Activated CD4-positive, alpha-beta T cell treated with anti-CD3 and anti-CD28 coated beads for 4 hours (primary cell): ENCODE results near the gene TMEM212.
"Not testable (repeated sequence)": the region's sequence is repeated elsewhere in the genome, so short reads cannot be mapped to it uniquely, and the experiment has no call there.

Source experiments
- DNase-seq, 2 donors: peaks; one replicate each; pipeline ENCODE4 v3.0.0-alpha.2; 2020

Gene TMEM212

DNA sequence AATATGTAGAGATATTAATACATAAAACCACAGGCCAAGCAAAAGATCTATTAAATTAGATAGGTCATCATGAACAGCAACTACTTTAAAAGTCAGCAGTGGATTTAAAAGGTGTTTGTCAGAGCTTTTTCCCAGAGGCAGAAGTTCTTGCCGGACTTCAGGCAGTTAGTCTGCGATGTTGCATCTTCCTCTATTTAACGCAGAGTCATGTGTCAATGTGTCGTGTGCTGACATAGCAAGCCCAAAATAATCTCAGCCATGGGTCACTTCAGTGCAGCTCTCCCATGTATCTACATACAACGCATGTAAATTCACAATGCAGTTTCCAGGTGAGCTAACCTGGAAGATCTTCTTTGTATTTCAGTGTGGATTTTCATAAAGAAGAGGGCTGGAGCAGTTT lies 8.0 kb upstream of the TMEM212 start:
- DNase-seq: no peak

DNA sequence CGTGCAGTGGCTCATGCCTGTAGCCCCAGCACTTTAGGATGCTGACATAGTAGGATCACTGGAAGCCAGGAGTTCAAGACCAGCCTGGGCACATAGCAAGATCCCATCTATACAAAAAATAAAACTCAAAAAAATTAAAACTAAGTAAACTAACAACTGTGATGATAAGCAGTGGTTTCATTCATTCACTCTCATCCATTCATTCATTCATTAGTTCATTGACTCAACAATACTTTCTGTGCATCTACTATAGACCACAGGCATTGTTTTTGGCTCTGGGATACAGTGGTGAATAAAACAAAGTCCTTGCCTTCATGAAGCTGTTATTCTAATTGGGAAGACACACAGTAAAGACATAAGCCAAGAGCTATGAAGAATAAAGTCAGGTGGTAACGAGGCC lies 7.5 kb upstream of the TMEM212 start:
- no peak for DNase-seq

DNA sequence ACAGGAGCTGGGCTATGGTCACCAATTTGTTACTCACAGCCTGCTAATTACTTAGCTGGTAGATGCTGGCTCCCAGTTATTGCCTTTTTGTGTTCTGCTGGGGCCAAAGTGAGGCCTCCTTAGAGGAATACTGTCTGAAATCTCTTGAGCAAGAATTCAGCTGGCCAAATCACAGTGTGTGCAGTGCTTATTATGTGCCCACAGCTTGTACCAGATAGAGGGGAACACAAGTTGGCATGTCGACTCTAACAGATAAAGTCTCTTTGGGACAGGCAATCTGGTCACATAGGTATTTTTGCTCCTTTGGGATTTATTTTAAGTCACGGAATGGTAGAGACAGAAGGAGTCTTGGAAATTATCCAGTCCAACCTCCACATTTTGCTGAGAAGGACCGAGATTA lies 6.3 kb upstream of the TMEM212 start:
- no peak for DNase-seq

DNA sequence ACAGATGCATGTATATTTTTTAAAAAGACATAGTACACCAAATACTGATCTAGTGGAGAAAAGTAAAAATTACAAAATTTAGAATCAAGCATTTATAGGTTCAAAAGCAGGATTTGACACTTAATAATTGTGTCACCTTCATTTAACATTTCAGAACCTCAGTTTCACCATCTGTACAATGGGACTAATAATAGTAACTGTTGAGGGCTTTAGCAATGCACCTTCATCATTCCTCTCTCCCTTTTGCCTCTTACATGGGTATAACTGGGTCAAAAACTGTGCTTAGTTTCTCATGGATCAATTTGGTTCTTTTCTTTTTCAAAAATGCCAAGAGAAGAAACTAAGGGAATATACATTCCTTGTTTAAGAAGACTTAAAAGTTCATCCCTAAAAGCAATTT lies 5.5 kb upstream of the TMEM212 start:
- DNase-seq: no peak

DNA sequence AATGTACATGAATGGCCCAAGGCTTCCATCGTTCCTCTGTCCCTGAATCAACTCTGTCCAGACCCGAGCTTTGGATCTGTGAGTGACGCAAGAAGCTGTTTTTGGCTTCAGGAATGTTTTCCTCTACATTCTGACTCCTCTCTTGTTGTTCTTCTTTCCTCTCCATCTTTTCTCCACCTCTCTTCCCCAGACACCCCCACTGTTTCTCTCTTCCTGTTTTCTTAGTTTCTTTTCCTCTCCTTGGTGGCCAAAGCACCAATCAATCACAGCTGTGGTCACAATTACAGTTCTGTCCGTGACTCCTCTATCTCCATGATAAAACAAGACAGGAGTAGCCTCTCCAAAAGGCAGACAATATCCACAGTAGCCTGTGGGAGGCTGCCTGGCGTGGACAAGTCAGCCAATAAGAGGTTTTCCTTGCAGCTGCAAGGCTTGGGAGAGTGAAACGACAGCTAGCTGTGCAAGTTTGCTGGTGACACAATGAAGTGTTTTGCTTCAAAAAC lies 4.9 kb upstream of the TMEM212 start:
- DNase-seq: no peak

DNA sequence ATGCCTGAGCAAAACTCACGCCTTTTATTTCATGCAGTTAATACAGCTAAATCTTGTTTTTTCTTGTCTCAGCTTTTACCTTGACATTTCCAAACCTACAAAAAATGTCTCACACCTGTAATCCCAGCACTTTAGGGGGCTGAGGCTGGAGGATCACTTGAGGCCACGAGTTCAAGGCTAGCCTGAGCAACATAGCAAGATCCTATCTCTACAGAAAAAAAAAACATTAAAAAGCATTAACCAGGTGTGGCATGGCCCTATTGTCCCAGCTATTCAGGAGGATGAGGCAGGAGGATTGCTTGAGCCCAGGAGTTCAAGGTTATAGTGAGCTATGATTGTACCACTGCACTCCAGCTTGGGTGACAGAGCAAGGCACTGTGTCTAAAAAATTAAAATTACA lies 3.9 kb upstream of the TMEM212 start:
- no peak for DNase-seq

DNA sequence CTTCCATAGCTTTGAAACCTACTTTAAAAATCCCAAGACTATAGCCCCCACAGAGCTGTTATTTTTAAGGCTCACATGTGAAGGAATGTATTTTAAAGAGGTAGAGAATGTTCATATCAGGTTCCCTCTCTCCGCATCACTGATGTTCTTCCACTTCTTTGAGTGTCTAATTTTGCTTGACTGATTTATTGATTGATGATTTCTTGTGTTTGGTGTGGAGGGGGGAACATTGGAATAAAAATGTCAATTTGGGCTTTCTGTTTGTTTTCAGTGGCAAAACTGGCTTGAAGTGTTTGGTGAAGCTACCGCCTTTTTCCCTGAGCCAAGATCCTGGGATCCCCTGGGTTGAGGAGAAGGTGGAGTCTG lies 2.7 kb upstream of the TMEM212 start:
- DNase-seq: no peak

DNA sequence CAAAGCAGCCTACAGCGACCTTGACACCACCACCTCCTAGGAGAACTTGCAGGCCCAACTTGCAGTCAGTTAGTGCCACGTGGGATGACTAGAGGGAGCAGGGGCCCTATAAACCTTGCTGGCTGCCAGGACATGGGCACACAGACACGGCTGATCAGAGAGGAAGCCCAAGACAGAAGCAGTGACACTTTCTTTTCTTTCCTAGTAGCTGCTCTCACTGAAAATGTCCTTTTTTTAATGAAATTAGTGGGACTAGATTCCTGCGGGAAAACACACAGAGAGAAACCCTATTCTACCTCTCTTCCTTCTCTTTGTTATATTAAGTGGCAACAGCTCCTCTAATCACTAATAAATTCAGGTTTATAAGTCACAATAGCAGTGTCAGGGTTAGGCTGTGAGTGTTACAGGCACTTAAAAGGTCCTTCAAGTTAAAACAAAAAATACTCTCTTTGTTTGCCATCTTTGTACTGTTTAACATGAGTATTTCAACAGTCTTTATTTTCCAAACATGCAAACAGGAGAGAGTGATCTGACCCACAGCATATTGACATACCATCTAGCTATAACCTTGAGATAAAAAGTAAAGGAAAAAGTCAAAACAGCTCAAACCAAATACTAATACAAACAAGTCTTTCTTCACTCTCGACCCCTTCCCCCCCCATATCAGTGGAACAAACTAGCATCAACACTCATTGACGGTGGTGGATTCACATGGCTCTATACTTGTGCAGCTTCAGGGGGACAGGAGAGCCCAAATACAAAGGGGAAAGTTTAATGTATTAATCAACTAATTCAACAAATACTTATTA lies 2.1 kb upstream of the TMEM212 start:
- no peak for DNase-seq

DNA sequence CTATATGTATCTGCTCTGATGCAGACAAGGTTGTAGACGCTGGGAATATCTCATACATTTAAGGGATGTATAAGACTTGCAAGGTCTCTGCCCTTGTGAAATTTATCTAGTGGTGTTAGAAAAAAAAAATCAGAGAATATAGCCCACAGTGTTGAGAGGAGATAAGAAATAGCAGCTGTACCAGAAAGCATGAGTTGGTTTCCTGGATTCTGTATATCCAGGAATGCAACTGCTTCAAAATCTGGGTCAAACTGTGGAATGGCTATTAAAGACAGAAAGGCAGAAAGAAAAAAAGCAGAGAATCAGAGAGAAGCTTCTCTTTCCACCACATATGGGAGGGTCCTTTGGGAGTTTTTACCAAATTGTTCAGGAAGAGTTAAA lies 1.5 kb upstream of the TMEM212 start:
- DNase-seq: no peak

DNA sequence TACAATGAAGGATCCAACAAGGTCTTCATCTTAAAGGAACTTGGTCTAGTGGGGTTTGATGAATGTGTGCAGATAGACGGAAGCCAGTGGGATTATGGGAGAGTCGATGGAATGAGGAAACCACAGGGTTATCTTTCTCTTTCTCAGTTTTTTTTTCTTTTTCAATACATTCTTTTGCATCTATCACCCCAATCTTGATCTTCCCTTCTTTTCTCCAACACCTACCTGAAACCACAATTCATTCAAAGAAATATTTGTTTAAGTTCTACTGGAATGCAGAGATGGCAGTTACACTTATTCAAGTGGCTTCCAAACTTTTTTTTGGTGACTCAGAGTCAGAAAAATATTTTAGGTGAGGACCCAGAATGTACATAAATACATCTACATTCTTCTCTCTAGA lies 1.7 kb downstream of the TMEM212 start:
- DNase-seq: no peak

DNA sequence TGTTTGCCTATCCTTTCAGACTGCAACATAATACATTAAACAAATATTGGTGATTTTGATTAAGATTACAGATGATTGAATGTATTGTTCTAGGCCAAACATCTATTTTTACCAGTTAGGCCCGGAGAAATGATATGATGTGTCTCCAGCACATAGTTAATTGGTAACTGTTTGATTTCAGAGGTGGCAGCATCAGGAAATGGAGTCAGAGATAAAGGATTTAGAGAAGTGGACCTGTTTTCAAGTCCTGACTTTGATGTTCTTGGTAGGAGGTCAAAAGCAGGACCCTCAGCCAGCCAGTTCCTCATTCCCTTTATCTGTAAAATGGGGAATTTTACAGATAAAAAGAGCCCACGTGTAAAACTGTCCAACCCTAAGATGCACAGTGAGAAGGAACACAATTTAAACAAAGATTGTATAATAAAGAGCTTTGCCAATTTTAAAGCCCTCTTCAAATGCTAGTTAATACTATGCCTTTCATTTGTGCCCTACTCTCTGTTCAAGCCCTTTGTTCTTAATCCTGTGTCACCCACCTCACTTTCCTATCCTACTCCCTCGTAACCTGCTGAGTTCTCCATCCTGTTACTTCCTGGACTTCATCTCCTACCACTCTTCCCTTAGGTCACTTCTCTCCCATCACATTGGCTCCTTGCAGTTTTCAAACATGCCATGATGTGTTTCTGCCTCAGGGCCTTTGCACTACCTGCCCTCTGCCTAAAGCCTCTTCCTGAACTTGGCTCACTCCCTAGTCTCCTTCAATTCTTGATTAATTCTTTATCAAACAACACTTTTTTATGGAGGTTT lies 2.5 kb downstream of the TMEM212 start:
- DNase-seq: no peak

DNA sequence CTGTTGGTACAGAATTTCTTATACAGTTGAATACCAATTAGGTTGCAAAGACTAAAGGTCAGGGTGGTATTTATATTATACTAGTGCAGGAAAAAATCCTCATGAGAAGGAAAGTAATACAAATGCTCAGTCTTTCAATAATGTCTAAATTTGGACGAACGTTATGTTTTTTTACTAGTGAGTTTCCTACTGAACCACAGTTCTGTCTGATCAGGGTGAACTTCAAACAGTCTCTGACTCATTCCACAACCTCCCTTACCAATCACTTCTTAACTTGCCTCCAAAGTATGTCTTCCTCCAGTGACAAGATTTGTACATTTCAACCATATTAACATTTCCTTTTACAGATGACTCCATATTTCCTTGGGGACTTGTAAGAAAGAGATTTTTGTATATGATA lies 3.4 kb downstream of the TMEM212 start:
- no peak for DNase-seq

DNA sequence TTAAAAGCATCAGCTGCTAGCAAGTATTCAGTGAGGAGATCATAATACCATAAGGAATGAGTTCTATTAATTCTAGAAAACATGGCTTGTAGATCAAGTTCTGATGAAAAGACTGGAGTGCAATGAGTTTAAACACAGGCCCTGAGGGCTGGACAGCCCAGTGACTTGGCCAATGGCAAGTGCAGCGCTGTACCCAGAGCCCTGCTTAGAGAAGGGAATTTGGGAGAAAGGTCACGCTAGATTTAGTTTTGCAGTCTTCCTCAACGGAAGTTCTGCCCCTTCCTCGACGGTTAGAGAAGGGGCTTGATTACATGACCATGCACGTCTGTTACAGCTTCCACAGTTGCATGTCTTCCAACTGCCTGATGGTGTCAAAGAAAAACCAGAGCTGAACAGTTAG lies 4.0 kb downstream of the TMEM212 start:
- DNase-seq: no peak

DNA sequence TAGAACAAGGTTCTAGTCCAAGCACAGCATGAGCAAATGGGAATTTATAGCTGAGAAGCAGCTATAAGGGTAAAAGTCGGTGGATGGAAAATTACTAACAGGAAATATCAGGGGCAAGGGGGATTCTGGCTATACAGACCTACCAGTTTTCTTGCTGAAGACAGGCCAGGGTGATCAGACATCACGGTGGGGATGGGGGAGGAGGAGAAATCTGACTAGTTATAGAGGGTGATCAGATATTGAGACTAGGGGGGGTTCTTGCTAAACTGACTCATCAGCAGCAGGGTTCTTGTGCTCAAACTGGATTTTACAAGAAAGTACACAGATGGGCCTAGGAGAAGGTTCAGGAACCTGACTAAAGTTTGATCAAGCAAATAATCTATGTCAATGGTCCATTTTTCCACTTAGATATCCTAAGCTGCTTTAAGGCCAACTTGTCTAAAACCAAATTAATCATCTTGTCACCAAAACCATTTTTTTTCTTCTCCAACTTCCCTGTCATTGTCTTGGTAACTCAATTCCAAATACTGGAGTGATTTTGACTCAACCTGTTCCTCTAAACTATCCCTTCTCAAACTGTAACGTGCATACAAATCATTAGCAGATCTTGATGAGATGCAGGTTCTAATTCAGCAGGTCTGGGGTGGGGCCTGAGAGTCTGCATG lies 4.6 kb downstream of the TMEM212 start:
- DNase-seq: no peak

DNA sequence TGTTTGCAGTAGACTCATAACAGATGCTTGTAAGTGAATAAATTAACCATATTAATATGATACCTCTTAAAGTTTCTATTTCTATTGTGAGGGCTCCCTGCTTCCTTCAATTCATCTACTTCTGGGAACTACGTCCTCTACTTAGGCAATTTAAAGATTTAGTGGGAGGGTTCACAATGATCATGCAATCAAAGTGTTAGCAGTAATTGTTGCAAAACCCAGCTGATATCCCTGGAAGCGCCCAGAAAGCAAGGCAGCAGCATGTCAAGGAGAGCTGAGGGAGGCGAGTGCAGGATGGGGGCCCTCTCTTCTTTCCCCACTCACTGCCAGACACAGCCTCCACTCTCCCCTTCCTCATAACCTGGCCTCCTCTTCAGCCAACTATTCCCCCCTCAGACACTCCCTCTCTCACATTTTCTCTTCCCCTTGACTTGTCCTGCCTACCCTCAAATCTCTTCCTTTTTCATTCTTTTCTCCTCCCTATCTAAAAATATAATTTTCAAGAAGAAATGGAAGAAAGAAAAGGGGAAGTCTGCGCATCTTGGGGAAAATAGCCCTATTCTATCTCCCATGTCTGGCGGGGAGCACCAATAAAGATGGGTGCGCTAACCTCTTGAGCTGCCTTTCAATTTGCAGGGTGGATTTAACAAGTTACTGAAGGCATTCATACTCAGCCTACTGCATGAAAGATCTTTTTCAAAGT lies 6.6 kb downstream of the TMEM212 start:
- DNase-seq: no peak

DNA sequence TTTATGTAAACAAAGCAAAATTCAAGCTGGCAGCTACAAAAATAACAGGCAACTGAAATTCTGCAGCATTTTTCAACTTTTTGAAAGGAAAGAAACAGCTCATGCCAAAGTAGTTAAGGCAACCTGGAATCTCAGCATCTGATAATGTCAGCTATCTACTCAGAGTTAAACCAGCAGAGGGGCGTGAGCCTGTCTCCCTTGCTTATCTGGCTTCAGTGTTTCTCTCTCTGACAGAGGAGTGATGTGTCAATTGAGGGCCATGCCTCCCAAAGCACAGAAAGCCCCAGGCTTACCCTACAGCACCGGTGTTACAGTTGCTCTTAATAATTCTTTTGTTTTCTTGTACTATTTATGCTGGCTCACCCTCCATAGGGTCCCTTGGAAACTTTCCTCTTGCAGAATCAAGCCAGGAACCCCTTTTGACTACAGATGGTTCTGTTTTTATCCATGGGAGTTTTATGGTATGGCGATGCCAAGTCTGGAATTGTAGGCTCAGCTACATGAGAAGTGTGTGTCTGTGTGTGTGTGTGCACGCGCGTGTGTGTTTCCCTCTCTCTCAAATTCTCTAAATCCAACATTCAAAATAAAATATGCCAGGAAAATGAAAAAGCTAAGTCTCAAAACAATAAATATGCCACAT lies 7.3 kb downstream of the TMEM212 start:
- DNase-seq: no peak

DNA sequence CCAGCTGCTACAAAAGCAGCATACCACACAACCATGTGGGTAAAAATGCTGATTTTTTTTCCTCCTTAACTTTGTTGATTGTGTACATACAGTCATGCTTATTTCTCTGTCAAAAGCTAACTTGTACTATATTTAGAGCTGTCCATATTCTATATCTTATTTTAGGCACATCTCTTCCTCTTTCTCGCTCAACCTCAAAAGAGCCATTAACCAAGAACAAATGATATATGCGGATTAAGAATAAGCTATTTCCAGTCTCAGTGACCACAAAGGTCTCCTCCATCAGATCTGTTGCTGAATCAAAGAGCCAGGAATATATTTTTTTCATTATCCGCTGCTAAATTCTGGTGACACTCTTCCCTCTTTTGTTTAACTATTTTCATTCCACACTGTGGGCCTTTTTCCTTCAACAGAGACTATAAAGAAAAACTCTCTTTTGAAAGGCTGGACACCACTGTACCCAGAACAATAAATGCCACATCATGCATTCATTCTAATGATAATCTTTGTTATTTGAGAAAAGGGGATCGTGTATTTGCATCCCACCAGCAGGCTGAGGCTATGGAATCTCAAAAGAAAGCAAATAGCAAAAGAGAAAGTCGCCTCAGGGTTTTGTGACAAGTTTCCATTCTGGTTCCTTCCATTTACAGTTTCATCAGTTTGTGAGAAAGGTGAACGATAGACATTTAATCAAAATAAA lies 8.0 kb downstream of the TMEM212 start:
- no peak for DNase-seq

DNA sequence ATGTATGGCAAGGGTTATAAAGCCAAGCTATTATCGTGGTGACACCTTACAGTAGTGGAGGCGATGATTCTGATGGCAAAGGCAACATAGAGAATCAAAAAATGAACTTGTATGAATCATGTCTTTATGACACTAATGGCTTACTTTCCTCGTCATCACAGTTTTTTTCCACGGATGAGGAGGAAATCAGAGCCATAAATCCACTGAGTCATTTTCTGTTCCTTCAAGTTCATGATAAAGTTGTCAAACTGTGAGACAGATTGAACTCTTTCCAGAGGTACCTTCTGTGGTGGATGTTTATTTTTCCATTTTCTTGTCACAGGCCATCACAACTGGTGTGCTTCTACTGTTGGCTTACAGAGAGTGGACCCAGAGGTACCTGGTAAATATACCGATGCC lies 8.5 kb downstream of the TMEM212 start:
- DNase-seq: no peak

DNA sequence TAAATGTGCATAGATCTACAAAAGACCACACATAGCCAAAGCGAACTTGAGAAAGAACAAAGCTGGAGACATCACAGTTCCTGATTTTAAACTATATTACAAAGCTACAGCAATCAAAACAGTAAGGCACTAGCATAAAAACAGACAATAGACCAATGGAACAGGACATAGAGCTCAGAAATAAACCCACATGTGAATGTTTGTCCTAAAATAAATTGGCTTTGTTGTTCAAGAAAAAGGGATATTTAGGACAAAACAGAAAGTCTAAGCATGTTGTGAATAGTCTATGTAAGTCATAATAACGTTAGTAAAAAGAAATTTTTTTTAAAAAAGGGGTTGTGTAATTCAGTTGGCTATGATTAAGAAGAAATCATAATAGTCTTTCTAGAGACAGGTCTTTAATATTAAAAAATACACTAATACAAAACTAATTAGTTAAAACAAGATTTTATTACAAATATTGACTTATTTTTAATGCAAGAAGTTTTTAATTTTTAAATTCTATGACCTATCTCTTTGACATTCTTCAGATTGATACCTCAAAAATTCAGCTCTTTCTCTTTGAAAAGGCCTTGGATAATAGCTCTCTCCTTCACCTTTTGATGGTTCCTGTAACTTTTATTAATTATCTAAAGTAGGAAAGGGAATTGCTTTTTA lies 11.6 kb downstream of the TMEM212 start:
- DNase-seq: no peak

DNA sequence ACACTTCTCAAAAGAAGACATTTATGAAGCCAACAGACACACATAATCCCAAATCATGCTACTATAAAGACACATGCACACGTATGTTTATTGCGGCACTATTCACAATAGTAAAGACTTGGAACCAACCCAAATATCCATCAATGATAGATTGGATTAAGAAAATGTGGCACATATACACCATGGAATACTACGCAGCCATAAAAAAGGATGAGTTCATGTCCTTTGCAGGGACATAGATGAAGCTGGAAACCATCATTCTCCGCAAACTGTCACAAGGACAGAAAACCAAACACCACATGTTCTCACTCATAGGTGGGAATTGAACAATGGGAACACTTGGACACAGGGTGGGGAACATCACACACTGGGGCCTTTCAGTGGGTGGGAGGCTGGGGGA lies 15.6 kb downstream of the TMEM212 start:
- not testable (repeated sequence) for DNase-seq

DNA sequence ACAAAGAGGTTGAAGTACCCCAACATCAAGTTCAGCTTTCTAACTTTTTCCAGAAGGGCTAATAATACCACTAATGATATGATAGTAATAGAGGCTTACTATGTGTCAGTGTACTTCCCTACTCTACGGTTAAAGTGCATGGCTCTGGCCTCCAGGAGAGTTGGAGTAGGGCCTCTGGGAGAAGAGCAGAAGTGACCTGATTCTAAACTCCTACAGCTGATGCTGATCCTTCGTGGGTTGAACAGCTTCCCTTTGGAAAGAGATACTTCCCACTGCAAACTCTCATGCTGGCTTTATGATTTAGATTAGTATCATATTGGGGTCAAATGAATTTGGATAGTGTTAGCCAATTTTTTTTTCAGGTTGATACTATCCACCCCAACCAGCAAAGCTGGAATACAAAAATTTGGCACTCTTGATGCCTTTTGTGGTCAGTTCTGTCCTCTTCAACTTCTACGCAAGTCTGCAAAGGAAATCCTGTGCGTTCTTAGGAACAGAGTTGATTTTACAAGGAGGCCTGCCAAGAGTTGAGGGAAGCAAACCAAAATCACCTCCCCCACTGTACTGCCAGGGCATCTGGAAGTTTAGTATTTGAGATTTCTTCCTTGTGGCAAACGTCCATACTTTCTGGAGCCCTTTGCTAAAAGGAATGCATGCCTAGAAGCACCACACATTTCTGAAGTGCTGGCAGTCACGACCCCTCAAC lies 17.8 kb downstream of the TMEM212 start:
- DNase-seq: no peak
